K562 (cell line): ENCODE data around the gene LMX1B. TPM values are rescaled to one million over a fixed set of nuclear protein-coding genes. Genes with fewer than 3 reads are reported as not detected.

Experiments
- ATAC-seq: fragments of 200-7000 bp; cut with Tn5 transposase; 3 replicates; pipeline ENCODE4 v1.9.1; 2020; ENCODE audit warnings: moderate library complexity
- BruUV-seq: library from RNA; stranded (reverse); fragments of 400-500 nt; replicated peaks from 2 replicates; lab custom pipeline; 2021; lab: Mats Ljungman, UMichigan
- CTCF ChIA-PET: fragments of 300-600 bp; formaldehyde crosslinking; extraction: SDS; loops from one replicate; lab custom pipeline; 2021; ENCODE audit warnings: low intra/inter-chr PET ratio; lab: Yijun Ruan, JAX
- POLR2A ChIA-PET: fragments of 300-600, 350-650 bp; sonication (Branson Sonifier 250); formaldehyde crosslinking; extraction: SDS; loops from one replicate; lab custom pipeline; 2021; ENCODE audit warnings: antibody characterized with exemption, inconsistent platforms; lab: Yijun Ruan, JAX
- DNase-seq, 4 experiments: peaks; one replicate each; pipeline versions ENCODE4 v3.0.0 to v3.0.0-alpha.2; 2011 to 2018; ENCODE audit warnings: low spot score in 3 of 4, mixed read lengths in 3 of 4; ENCODE audit errors: extremely low read depth in 1 of 4
- FAIRE-seq: peaks from 2 replicates; lab custom pipeline; 2011; peaks lifted over from hg19 to GRCh38; lab: Jason Lieb, UNC
- H2AFZ ChIP-seq: 2 replicates; pipeline ENCODE4 v1.6.0; 2011; ENCODE audit warnings: low read depth, low read length, control low read depth, inconsistent platforms
- H3K27ac ChIP-seq: fragments of 200-600 bp; 3 replicates; pipeline ENCODE4 v1.8.0; 2011; ENCODE audit warnings: low read depth, mild to moderate bottlenecking, control low read depth, inconsistent platforms, low read length, moderate library complexity, mixed read lengths; ENCODE audit errors: extremely low read depth
- H3K27me3 ChIP-seq, 2 experiments: fragments of 300-600 bp in 1 of 2; 2 replicates in 1 of 2; 3 replicates in 1 of 2; pipeline versions ENCODE4 v1.6.0 to v1.8.0; 2011; ENCODE audit warnings: inconsistent platforms in 2 of 2, low read length in 2 of 2, mild to moderate bottlenecking in 1 of 2, mixed read lengths in 1 of 2, moderate library complexity in 1 of 2; ENCODE audit not compliant: control insufficient read depth in 2 of 2, insufficient read depth in 2 of 2
- H3K36me3 ChIP-seq: fragments of 300-600 bp; 3 replicates; pipeline ENCODE4 v1.8.0; 2011; ENCODE audit warnings: mild to moderate bottlenecking, low read length, inconsistent platforms; ENCODE audit not compliant: control insufficient read depth, insufficient read depth
- H3K4me1 ChIP-seq, 2 experiments: fragments of 200-600 bp in 1 of 2; replicated peaks in 1 of 2; 2 replicates in 1 of 2; 3 replicates in 1 of 2; pipeline versions ENCODE4 v1.5.1 to v1.8.0; 2011; ENCODE audit warnings: inconsistent platforms in 2 of 2, low read length in 2 of 2, mild to moderate bottlenecking in 1 of 2, mixed read lengths in 1 of 2, moderate library complexity in 1 of 2; ENCODE audit not compliant: control insufficient read depth in 2 of 2, insufficient read depth in 2 of 2
- H3K4me2 ChIP-seq: 2 replicates; pipeline ENCODE4 v1.6.1; 2011; ENCODE audit warnings: low read length, control low read depth, inconsistent platforms, mixed read lengths; ENCODE audit not compliant: insufficient read depth
- H3K4me3 ChIP-seq: fragments of 200-600 bp; sonication (generic), shearing (Covaris generic); 2 replicates; pipeline ENCODE4 v1.5.1; 2016; ENCODE audit warnings: control low read depth, inconsistent platforms
- H3K79me2 ChIP-seq: fragments of 200-600 bp; 3 replicates; pipeline ENCODE4 v1.8.0; 2011; ENCODE audit warnings: low read length, inconsistent platforms; ENCODE audit not compliant: control insufficient read depth, insufficient read depth
- H3K9ac ChIP-seq, 2 experiments: 2 replicates each; pipeline versions ENCODE4 v1.6.0 to v1.6.1; 2011; ENCODE audit warnings: low read depth in 2 of 2, low read length in 2 of 2, control low read depth in 1 of 2, inconsistent platforms in 1 of 2, mild to moderate bottlenecking in 1 of 2, mixed read lengths in 1 of 2; ENCODE audit not compliant: insufficient read depth in 1 of 2
- H3K9me1 ChIP-seq: one replicate; pipeline ENCODE4 v1.6.0; 2011; ENCODE audit warnings: inconsistent platforms, mild to moderate bottlenecking, low read length, moderate library complexity; ENCODE audit not compliant: control insufficient read depth, insufficient read depth
- H3K9me3 ChIP-seq: replicated peaks from 2 replicates; pipeline ENCODE4 v1.5.1; 2011; ENCODE audit warnings: low read depth, low read length, inconsistent platforms; ENCODE audit not compliant: control insufficient read depth, insufficient read depth
- H4K20me1 ChIP-seq: replicated peaks from 2 replicates; pipeline ENCODE4 v1.6.1; 2011; ENCODE audit warnings: low read length, inconsistent platforms, mixed read lengths; ENCODE audit not compliant: control insufficient read depth, insufficient read depth
- ETV1 ChIP-seq: fragments of 450-650 bp; conservative IDR thresholded peaks from 2 replicates; pipeline ENCODE4 v1.6.1; 2016; ENCODE audit warnings: missing genetic modification characterization, control low read depth, low read depth, missing compliant biosample characterization
- FUS ChIP-seq: fragments of 200-400 bp; formaldehyde crosslinking; optimal IDR thresholded peaks from 2 replicates; pipeline ENCODE3; 2017; ENCODE audit warnings: low read depth, low read length
- GABPA ChIP-seq: fragments of 200-800 bp; sonication (Bioruptor generic); conservative IDR thresholded peaks from 2 replicates; pipeline ENCODE4 v1.6.1; 2016; ENCODE audit warnings: low read depth, missing genetic modification characterization, missing compliant biosample characterization
- HNRNPUL1 ChIP-seq: fragments of 200-400 bp; formaldehyde crosslinking; IDR thresholded peaks from 2 replicates; pipeline ENCODE4 v1.6.1; 2017; ENCODE audit warnings: low read length
- MIER1 ChIP-seq: fragments of 450-650 bp; IDR thresholded peaks from 2 replicates; pipeline ENCODE4 v1.6.1; 2016; ENCODE audit warnings: antibody characterized with exemption, mild to moderate bottlenecking, low read depth
- MYNN ChIP-seq, 2 experiments: sonication (generic); formaldehyde crosslinking in 1 of 2; IDR thresholded peaks; 2 replicates each; pipeline versions ENCODE4 v1.5.0 to v1.6.1; 2016 to 2020; ENCODE audit warnings: antibody characterized with exemption in 1 of 2, missing genetic modification reagents in 1 of 2
- POLR2B ChIP-seq: fragments of 450-650 bp; IDR thresholded peaks from 2 replicates; pipeline ENCODE4 v1.6.1; 2018; ENCODE audit warnings: low read depth; ENCODE audit not compliant: partially characterized antibody
- POLR2G ChIP-seq: fragments of 200-400 bp; formaldehyde crosslinking; IDR thresholded peaks from 2 replicates; pipeline ENCODE4 v1.6.1; 2017; ENCODE audit warnings: low read depth, mild to moderate bottlenecking, antibody characterized with exemption, low read length, moderate library complexity
- SMC3 ChIP-seq: conservative IDR thresholded peaks from 2 replicates; pipeline ENCODE4 v1.6.1; 2011; ENCODE audit warnings: low read depth, low read length, improper control_type of control experiment; ENCODE audit not compliant: insufficient read depth
- TBL1XR1 ChIP-seq, 2 experiments: IDR thresholded peaks; 2 replicates each; pipeline ENCODE4 v1.6.1; 2012; ENCODE audit warnings: improper control_type of control experiment in 2 of 2, low read length in 2 of 2, mild to moderate bottlenecking in 1 of 2
- TSC22D4 ChIP-seq: fragments of 450-650 bp; IDR thresholded peaks from 2 replicates; pipeline ENCODE4 v1.6.1; 2016; ENCODE audit warnings: missing genetic modification characterization, missing biosample characterization, control low read depth
- U2AF1 ChIP-seq: fragments of 200-400 bp; formaldehyde crosslinking; optimal IDR thresholded peaks from 2 replicates; pipeline ENCODE3; 2017; ENCODE audit warnings: mild to moderate bottlenecking, low read depth, low read length, moderate library complexity
- ZBTB33 ChIP-seq: sonication (generic); formaldehyde crosslinking; IDR thresholded peaks from 2 replicates; pipeline ENCODE4 v1.8.1; 2023; ENCODE audit warnings: mild to moderate bottlenecking, missing genetic modification reagents
- ZBTB8A ChIP-seq: fragments of 450-650 bp; IDR thresholded peaks from 2 replicates; pipeline ENCODE4 v1.6.1; 2018; ENCODE audit warnings: mild to moderate bottlenecking, moderate library complexity; ENCODE audit not compliant: partially characterized antibody
- ZC3H8 ChIP-seq: fragments of 450-650 bp; IDR thresholded peaks from 2 replicates; pipeline ENCODE4 v1.6.1; 2017
- ZNF41 ChIP-seq: fragments of 250-450 bp; sonication (Bioruptor Pico); conservative IDR thresholded peaks from 2 replicates; pipeline ENCODE4 v1.4.0; 2020; ENCODE audit warnings: mild to moderate bottlenecking
- ZNF785 ChIP-seq: fragments of 250-450 bp; sonication (Bioruptor Pico); IDR thresholded peaks from 2 replicates; pipeline ENCODE4 v1.4.0; 2020; ENCODE audit warnings: mild to moderate bottlenecking
- WGBS: fragments of 100-300 bp; shearing (Covaris generic); methylation state at CpG from one replicate; pipeline ENCODE4 v1.1.6; 2016; ENCODE audit warnings: low coverage, mixed read lengths; ENCODE audit not compliant: insufficient coverage; ENCODE audit errors: missing lambda C conversion rate; 5-methylcytosine and 5-hydroxymethylcytosine counted together
- in situ Hi-C: fragments of 300-500 bp; cut with MboI; formaldehyde crosslinking; loops from 4 replicates; pipeline ENCODE4 v1.15.0; 2018; ENCODE audit warnings: inconsistent platforms, mixed read lengths
- intact Hi-C: fragments of 100-400 bp; cut with micrococcal nuclease; formaldehyde crosslinking; loops from 2 replicates; pipeline ENCODE4 v1.14.2; 2022
- polyA plus RNA-seq, 8 experiments: library from polyadenylated mRNA; depleted of rRNA in 4 of 8; stranded (reverse) in 5 of 8; unstranded in 3 of 8; fragments of >200 nt; fragmentation: Nextera tagmentation in 2 of 8; fragmentation: Illumina TruSeq in 1 of 8; extraction: Ambion mirVana in 2 of 8; extraction: Trizol in 1 of 8; gene quantifications; 2 replicates each; pipeline versions ENCODE4 v1.2.1 to v1.2.3, GENCODE V29; 2011 to 2014; ENCODE audit warnings: inconsistent platforms in 1 of 8, missing spikeins in 1 of 8
- total RNA-seq, 7 experiments: library from RNA; depleted of rRNA in 6 of 7; stranded (reverse); fragments of >200 nt in 6 of 7; fragmentation: Illumina TruSeq in 2 of 7; extraction: Trizol in 2 of 7; gene quantifications; 2 replicates each; pipeline versions ENCODE4 v1.2.1 to v1.2.3, GENCODE V29; 2011 to 2021; ENCODE audit warnings: low replicate concordance in 1 of 7

LMX1B gene
- total and polyA plus RNA-seq, 9 of the 15 experiments (the other 6 are each of a cell fraction or from before 2014, with no cell fraction given), result not detected

GRCh38 chr9:126733005-126733404 is 119.3 kb downstream of the LMX1B start:
- no peak for TF ChIP-seq ETV1 (tag)
- no peak for TF ChIP-seq TBL1XR1 (IDR thresholded peaks at IDR 0.05; ENCODE audit: low read length in 2 of 2)
- no peak for TF ChIP-seq MIER1
- no peak for TF ChIP-seq HNRNPUL1
- TF ChIP-seq ZBTB8A, result no peak
- TF ChIP-seq TSC22D4 (tag), result no peak
- no peak for TF ChIP-seq U2AF1
- TF ChIP-seq POLR2G, result no peak
- TF ChIP-seq SMC3, result no peak
- no peak for TF ChIP-seq GABPA (tag)
- no peak for TF ChIP-seq ZBTB33 (CRISPR knock-in tag)
- TF ChIP-seq ZNF41 (CRISPR knock-in tag), result no peak
- TF ChIP-seq ZNF785 (CRISPR knock-in tag), result no peak
- no peak for TF ChIP-seq FUS
- no peak for TF ChIP-seq ZC3H8
- no peak for TF ChIP-seq MYNN (IDR thresholded peaks at IDR 0.05)
- no peak for TF ChIP-seq MYNN (CRISPR knock-in tag; IDR thresholded peaks at IDR 0.05)
- TF ChIP-seq POLR2B, result no peak
- TF ChIP-seq, all 486 proteins: peak for 0
- no peak overlapping the region for H3K27ac ChIP-seq
- H3K4me1 ChIP-seq, result no peaks in the 10 kb centered on the region
- DNase-seq (no peak), FAIRE-seq (no peak), ATAC-seq (no peak)
- no peak overlapping the region for H3K4me2 ChIP-seq
- no peaks in the 10 kb centered on the region for H3K36me3 ChIP-seq
- no peak overlapping the region for H3K4me3 ChIP-seq
- no peak overlapping the region for H3K9ac ChIP-seq
- intact Hi-C loops (no loop called here), in situ Hi-C loops (no loop called here)
- no peaks in the 10 kb centered on the region for H3K79me2 ChIP-seq
- peaks cover 0 to 8% of the 10 kb centered on the region in 2 experiments; a peak in 2 of 5 replicates for H3K27me3 ChIP-seq
- WGBS, result 21% methylated on average over 3 of the region's 3 CpGs
- ChIA-PET POLR2A (interaction anchor here (0.6 to 1.5 kb wide), 2 partner anchors 11 to 26 kb away, joined by 3 to 4 read pairs; no protein-coding TSS in a partner anchor), CTCF (no interaction called here)
- H4K20me1 ChIP-seq, result no peaks in the 10 kb centered on the region
- BruUV-seq, result no TSS peak
- 0 out of 2 replicates have a peak, but pooled peaks cover 6% of the 10 kb centered on the region for H3K9me3 ChIP-seq
- H2AFZ ChIP-seq, result no peak overlapping the region
- H3K9me1 ChIP-seq, result no peaks in the 10 kb centered on the region
